HL-60 (cell line): ENCODE results near the gene RERE.

Source experiments
- DNase-seq, 2 experiments: peaks; one replicate each; pipeline ENCODE4 v3.0.0-alpha.2; 2010 to 2020; ENCODE audit warnings: low read depth in 1 of 2, low spot score in 1 of 2
- H3K27ac ChIP-seq: fragments of 250-450 bp; sonication (Bioruptor Pico); replicated peaks from 2 replicates; pipeline ENCODE4 v1.5.1; 2020; ENCODE audit warnings: mild to moderate bottlenecking, moderate library complexity
- H3K27me3 ChIP-seq: fragments of 250-450 bp; sonication (Bioruptor Pico); 2 replicates; pipeline ENCODE4 v1.5.1; 2021; ENCODE audit warnings: mild to moderate bottlenecking, moderate library complexity; ENCODE audit not compliant: insufficient read depth, poor library complexity, severe bottlenecking
- H3K4me3 ChIP-seq: replicated peaks from 2 replicates; pipeline ENCODE4 v1.5.1; 2011; ENCODE audit warnings: mild to moderate bottlenecking, control low read depth, low read length; ENCODE audit not compliant: insufficient read depth
- CTCF ChIP-seq: IDR thresholded peaks from one replicate; pipeline ENCODE4 v1.5.1; 2011; ENCODE audit warnings: low read length, control low read depth, inconsistent platforms; ENCODE audit not compliant: insufficient read depth
- GABPA ChIP-seq: IDR thresholded peaks from 2 replicates; pipeline ENCODE4 v1.6.1; 2012; ENCODE audit warnings: low read depth
- POLR2AphosphoS5 ChIP-seq: IDR thresholded peaks from 2 replicates; pipeline ENCODE4 v1.6.1; 2012; ENCODE audit warnings: low read depth
- REST ChIP-seq: IDR thresholded peaks from 2 replicates; pipeline ENCODE4 v1.6.1; 2012; ENCODE audit warnings: low read depth; ENCODE audit not compliant: insufficient replicate concordance
- SPI1 ChIP-seq: IDR thresholded peaks from 2 replicates; pipeline ENCODE4 v1.6.1; 2012; ENCODE audit warnings: low read depth, mild to moderate bottlenecking, borderline replicate concordance

The RERE gene

GRCh38 chr1:8371372-8371991, 446.0 kb downstream of the RERE start:
- Histone ChIP-seq H3K27ac (no peak overlapping the region), H3K27me3 (no peaks in the 10 kb centered on the region), H3K4me3 (no peak overlapping the region)
- TF ChIP-seq REST (no peak), CTCF (no peak), GABPA (no peak), POLR2AphosphoS5 (no peak), SPI1 (no peak)
- DNase-seq = no peak

GRCh38 chr1:8370905-8371315, 446.5 kb downstream of the RERE start:
- TF ChIP-seq POLR2AphosphoS5 (no peak), CTCF (no peak), SPI1 (no peak), REST (no peak), GABPA (no peak)
- Histone ChIP-seq H3K4me3 (no peak overlapping the region), H3K27me3 (no peaks in the 10 kb centered on the region), H3K27ac (no peak overlapping the region)
- no peak for DNase-seq

- no peak for TF ChIP-seq CTCF
- TF ChIP-seq GABPA = no peak
- no peak for TF ChIP-seq REST
- no peak for TF ChIP-seq POLR2AphosphoS5
- no peak for TF ChIP-seq SPI1
Observed at GRCh38 chr1:8370046-8370881, 447.2 kb downstream of the RERE start.

More at GRCh38 chr1:8370046-8370881, 447.2 kb downstream of the RERE start:
- Histone ChIP-seq H3K27ac (no peak overlapping the region), H3K4me3 (no peak overlapping the region), H3K27me3 (no peaks in the 10 kb centered on the region)
- no peak for DNase-seq
